Uterus (tissue), 4 donors: Measurements from ENCODE around the gene CLPTM1L. TPM values are rescaled to one million over a fixed set of nuclear protein-coding genes. Genes with fewer than 3 reads are reported as not detected.

Source experiments
- DNase-seq, 2 donors: peaks; one replicate each; pipeline ENCODE4 v3.0.0-alpha.2; 2019 to 2020
- H3K27ac ChIP-seq, 2 donors: fragments of 200-600 bp; sonication (generic); 1 replicate in 1 of 2; 2 replicates in 1 of 2; pipeline ENCODE4 v1.5.1; 2016 to 2018
- H3K27me3 ChIP-seq, 2 donors: fragments of 200-600 bp; sonication (generic); one replicate each; pipeline ENCODE4 v1.5.1; 2018 to 2019; ENCODE audit warnings: control low read depth in 1 of 2
- H3K36me3 ChIP-seq, 2 donors: fragments of 200-600 bp; sonication (generic); one replicate each; pipeline ENCODE4 v1.5.1; 2019; ENCODE audit warnings: control low read depth in 1 of 2
- H3K4me1 ChIP-seq, 2 donors: fragments of 200-600 bp; sonication (generic); one replicate each; pipeline ENCODE4 v1.5.1; 2018 to 2019; ENCODE audit warnings: control low read depth in 1 of 2
- H3K4me3 ChIP-seq, 2 donors: fragments of 200-600 bp; sonication (generic); 1 replicate in 1 of 2; 2 replicates in 1 of 2; pipeline ENCODE4 v1.5.1; 2018 to 2019; ENCODE audit warnings: mild to moderate bottlenecking in 1 of 2
- H3K9me3 ChIP-seq, 2 donors: fragments of 200-600 bp; sonication (generic); one replicate each; pipeline ENCODE4 v1.5.1; 2019; ENCODE audit warnings: control low read depth in 1 of 2
- CTCF ChIP-seq, 4 experiments: fragments of 200-600 bp in 2 of 4; fragments of 450-650 bp in 2 of 4; sonication (generic) in 2 of 4; IDR thresholded peaks; one replicate each; pipeline ENCODE4 v1.5.1; 2016 to 2019; ENCODE audit warnings: antibody characterized with exemption in 4 of 4, mild to moderate bottlenecking in 2 of 4, moderate library complexity in 1 of 4
- POLR2A ChIP-seq, 2 donors: fragments of 450-650 bp; IDR thresholded peaks; one replicate each; pipeline ENCODE4 v1.6.1; 2016; ENCODE audit warnings: antibody characterized with exemption in 2 of 2, mild to moderate bottlenecking in 1 of 2, moderate library complexity in 1 of 2
- intact Hi-C: fragments of 100-400 bp; cut with DNase I; formaldehyde crosslinking; loops from one replicate; pipeline ENCODE4 v1.15.1; 2023; ENCODE audit warnings: low total_unique reads
- total RNA-seq, 4 donors: library from RNA; depleted of rRNA in 3 of 4; stranded (reverse); fragments of >200 nt in 3 of 4; gene quantifications; one replicate each; pipeline versions ENCODE4 v1.1.0 to v1.2.4, GENCODE V29; 2014 to 2023
- donor health status: DM: yes; HTN: yes; CAD: no.

CLPTM1L gene
- total RNA-seq, 4 donors from 2014 or later = 63.2 to 74.3 (median 71.1) TPM

- H3K9me3 ChIP-seq = no peaks in the 10 kb centered on the region
- H3K4me1 ChIP-seq = no peaks in the 10 kb centered on the region
- H3K27me3 ChIP-seq = no peaks in the 10 kb centered on the region
- no peak for DNase-seq
- no peak overlapping the region for H3K27ac ChIP-seq
- TF ChIP-seq CTCF (IDR thresholded peaks at IDR 0.05) (no peak), POLR2A (IDR thresholded peaks at IDR 0.05) (no peak)
- intact Hi-C loops = no loop called here
- H3K4me3 ChIP-seq = no peak overlapping the region
- no peaks in the 10 kb centered on the region for H3K36me3 ChIP-seq
Measured at GRCh38 chr5:1352231-1353219, 7.6 kb upstream of the CLPTM1L start.

GRCh38 chr5:1351156-1351555 is 6.3 kb upstream of the CLPTM1L start:
- Histone ChIP-seq H3K9me3 (no peaks in the 10 kb centered on the region), H3K4me1 (no peaks in the 10 kb centered on the region), H3K4me3 (no peak overlapping the region), H3K27me3 (no peaks in the 10 kb centered on the region), H3K36me3 (no peaks in the 10 kb centered on the region), H3K27ac (no peak overlapping the region)
- intact Hi-C loops = no loop called here
- DNase-seq = no peak
- TF ChIP-seq POLR2A (IDR thresholded peaks at IDR 0.05) = no peak
- no peak for TF ChIP-seq CTCF (IDR thresholded peaks at IDR 0.05)

- no peak for TF ChIP-seq CTCF (IDR thresholded peaks at IDR 0.05)
- no peak for TF ChIP-seq POLR2A (IDR thresholded peaks at IDR 0.05)
- Histone ChIP-seq H3K27me3 (no peaks in the 10 kb centered on the region), H3K27ac (no peak overlapping the region), H3K4me3 (no peak overlapping the region), H3K36me3 (no peaks in the 10 kb centered on the region), H3K4me1 (peaks cover 0 to 7% of the 10 kb centered on the region in 2 donors), H3K9me3 (no peaks in the 10 kb centered on the region)
- intact Hi-C loops = no loop called here
- no peak for DNase-seq
Measured at GRCh38 chr5:1349246-1349645, 4.3 kb upstream of the CLPTM1L start.

- Histone ChIP-seq H3K4me3 (no peak overlapping the region), H3K9me3 (no peaks in the 10 kb centered on the region), H3K4me1 (peaks cover 0 to 9% of the 10 kb centered on the region in 2 donors), H3K27me3 (no peaks in the 10 kb centered on the region), H3K36me3 (no peaks in the 10 kb centered on the region), H3K27ac (no peak overlapping the region)
- DNase-seq = no peak
- intact Hi-C loops = no loop called here
- TF ChIP-seq POLR2A (IDR thresholded peaks at IDR 0.05) = no peak
Measured at GRCh38 chr5:1348986-1349245, 4.0 kb upstream of the CLPTM1L start.

GRCh38 chr5:1347571-1347970 is 2.7 kb upstream of the CLPTM1L start:
- no peak overlapping the region for H3K4me3 ChIP-seq
- intact Hi-C loops = no loop called here
- TF ChIP-seq POLR2A (IDR thresholded peaks at IDR 0.05) = no peak
- no peak for TF ChIP-seq CTCF (IDR thresholded peaks at IDR 0.05)
- no peaks in the 10 kb centered on the region for H3K9me3 ChIP-seq
- no peaks in the 10 kb centered on the region for H3K27me3 ChIP-seq
- H3K36me3 ChIP-seq = no peaks in the 10 kb centered on the region
- no peak for DNase-seq
- H3K27ac ChIP-seq = no peak overlapping the region
- H3K4me1 ChIP-seq = peaks cover 0 to 17% of the 10 kb centered on the region in 2 donors
